HepG2 (cell line): Measurements from ENCODE around the gene LDLR. TPM values are rescaled to one million over a fixed set of nuclear protein-coding genes. Genes with fewer than 3 reads are reported as not detected.

Source experiments
- ARID2 ChIP-seq: sonication (generic); formaldehyde crosslinking; IDR thresholded peaks from 2 replicates; pipeline ENCODE4 v1.8.1; 2022; ENCODE audit warnings: mild to moderate bottlenecking, missing genetic modification reagents, borderline replicate concordance
- KLF9 ChIP-seq: IDR thresholded peaks from 2 replicates; pipeline ENCODE4 v1.6.1; 2016; ENCODE audit warnings: low read depth
- PHF21A ChIP-seq: sonication (generic); formaldehyde crosslinking; IDR thresholded peaks from 2 replicates; pipeline ENCODE4 v1.5.0; 2020; ENCODE audit warnings: mild to moderate bottlenecking, missing genetic modification reagents
- RCOR2 ChIP-seq: IDR thresholded peaks from 2 replicates; pipeline ENCODE4 v1.6.1; 2016; ENCODE audit warnings: missing biosample characterization, missing genetic modification reagents
- RORA ChIP-seq: sonication (generic); formaldehyde crosslinking; IDR thresholded peaks from 2 replicates; pipeline ENCODE4 v1.5.0; 2020; ENCODE audit warnings: mild to moderate bottlenecking, missing genetic modification reagents, moderate library complexity
- SIX1 ChIP-seq: sonication (generic); formaldehyde crosslinking; IDR thresholded peaks from 2 replicates; pipeline ENCODE4 v1.4.0; 2020; ENCODE audit warnings: missing genetic modification reagents, borderline replicate concordance
- ZNF143 ChIP-seq: sonication (generic); formaldehyde crosslinking; IDR thresholded peaks from 2 replicates; pipeline ENCODE4 v1.4.0; 2020; ENCODE audit warnings: missing genetic modification reagents
- ZNF260 ChIP-seq: sonication (generic); formaldehyde crosslinking; IDR thresholded peaks from 2 replicates; pipeline ENCODE4 v1.4.0; 2020; ENCODE audit warnings: missing genetic modification reagents, low read depth, mild to moderate bottlenecking, borderline replicate concordance
- ZNF891 ChIP-seq: sonication (generic); formaldehyde crosslinking; IDR thresholded peaks from 2 replicates; pipeline ENCODE4 v1.5.0; 2020; ENCODE audit warnings: mild to moderate bottlenecking, missing genetic modification reagents
- polyA plus RNA-seq, 8 experiments: library from polyadenylated mRNA; depleted of rRNA in 3 of 8; stranded (reverse) in 7 of 8; unstranded in 1 of 8; fragments of >200 nt; fragmentation: Illumina TruSeq in 4 of 8; extraction: Trizol in 4 of 8; gene quantifications; 2 replicates each; pipeline versions ENCODE4 v1.2.1 to v1.2.3, GENCODE V29; 2011 to 2016; ENCODE audit warnings: low read depth in 4 of 8, missing spikeins in 1 of 8, mixed read lengths in 1 of 8; ENCODE audit not compliant: insufficient read depth in 1 of 8
- total RNA-seq, 5 experiments: library from RNA; depleted of rRNA; stranded (reverse); fragments of >200 nt; fragmentation: Illumina TruSeq; extraction: Trizol; gene quantifications; 2 replicates each; pipeline ENCODE4 v1.2.3, GENCODE V29; 2016; ENCODE audit warnings: low read depth in 1 of 5
- TF ChIP-seq, protein P1 (sequence below): sonication (generic); formaldehyde crosslinking; IDR thresholded peaks from 2 replicates; pipeline ENCODE4 v1.5.1; 2020; ENCODE audit warnings: mild to moderate bottlenecking, missing genetic modification reagents, moderate library complexity
- TF ChIP-seq, protein P2 (sequence below): sonication (generic); formaldehyde crosslinking; IDR thresholded peaks from 2 replicates; pipeline ENCODE4 v1.4.0; 2020; ENCODE audit warnings: missing genetic modification reagents
- TF ChIP-seq, protein P3 (sequence below): sonication (generic); formaldehyde crosslinking; IDR thresholded peaks from 2 replicates; pipeline ENCODE4 v1.4.0; 2020; ENCODE audit warnings: mild to moderate bottlenecking, missing genetic modification reagents
- TF ChIP-seq, protein P4 (sequence below): sonication (generic); formaldehyde crosslinking; IDR thresholded peaks from 2 replicates; pipeline ENCODE4 v1.4.0; 2020; ENCODE audit warnings: missing genetic modification reagents
- TF ChIP-seq, protein P5 (sequence below): sonication (generic); formaldehyde crosslinking; IDR thresholded peaks from 2 replicates; pipeline ENCODE4 v1.4.0; 2020; ENCODE audit warnings: mild to moderate bottlenecking, missing genetic modification reagents, borderline replicate concordance

The LDLR gene
- total and polyA plus RNA-seq, 2 of the 13 experiments (the other 11 are each of a cell fraction or from before 2014, with no cell fraction given): 51.6 to 92.5 TPM

DNA sequence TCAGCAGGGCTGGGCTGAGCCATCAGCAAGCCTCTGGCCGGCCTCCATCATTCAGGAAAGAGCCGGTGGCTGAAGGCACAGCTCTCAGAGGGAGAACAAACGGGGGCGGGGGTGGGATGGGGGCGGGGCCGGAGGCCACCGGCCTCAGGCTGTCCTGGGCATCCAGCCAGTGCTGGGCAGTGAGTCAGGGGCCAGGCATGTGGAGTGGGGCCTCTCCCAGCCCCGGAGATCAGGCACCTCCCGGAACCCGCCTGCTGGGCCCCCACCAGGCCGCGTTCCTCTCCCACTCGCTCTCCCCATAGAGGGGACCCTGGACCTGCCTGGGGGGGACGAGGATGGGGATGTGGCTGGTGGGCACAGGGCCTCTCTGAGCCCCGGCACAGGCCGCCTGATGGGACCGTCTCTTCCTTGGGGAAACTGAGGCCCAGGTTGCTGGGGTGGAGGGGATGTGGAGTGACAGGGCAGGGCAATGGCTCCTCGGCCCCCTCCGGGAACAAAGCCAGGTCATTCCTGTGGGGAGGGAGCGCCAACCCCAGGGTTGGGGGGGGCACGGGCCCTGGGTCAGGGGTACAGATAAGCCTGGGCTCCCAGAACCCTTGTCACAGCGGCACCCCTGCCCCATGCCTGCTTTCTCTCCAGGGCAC is 53.4 kb downstream of the LDLR start (continued):
- TF ChIP-seq, protein P1, sequence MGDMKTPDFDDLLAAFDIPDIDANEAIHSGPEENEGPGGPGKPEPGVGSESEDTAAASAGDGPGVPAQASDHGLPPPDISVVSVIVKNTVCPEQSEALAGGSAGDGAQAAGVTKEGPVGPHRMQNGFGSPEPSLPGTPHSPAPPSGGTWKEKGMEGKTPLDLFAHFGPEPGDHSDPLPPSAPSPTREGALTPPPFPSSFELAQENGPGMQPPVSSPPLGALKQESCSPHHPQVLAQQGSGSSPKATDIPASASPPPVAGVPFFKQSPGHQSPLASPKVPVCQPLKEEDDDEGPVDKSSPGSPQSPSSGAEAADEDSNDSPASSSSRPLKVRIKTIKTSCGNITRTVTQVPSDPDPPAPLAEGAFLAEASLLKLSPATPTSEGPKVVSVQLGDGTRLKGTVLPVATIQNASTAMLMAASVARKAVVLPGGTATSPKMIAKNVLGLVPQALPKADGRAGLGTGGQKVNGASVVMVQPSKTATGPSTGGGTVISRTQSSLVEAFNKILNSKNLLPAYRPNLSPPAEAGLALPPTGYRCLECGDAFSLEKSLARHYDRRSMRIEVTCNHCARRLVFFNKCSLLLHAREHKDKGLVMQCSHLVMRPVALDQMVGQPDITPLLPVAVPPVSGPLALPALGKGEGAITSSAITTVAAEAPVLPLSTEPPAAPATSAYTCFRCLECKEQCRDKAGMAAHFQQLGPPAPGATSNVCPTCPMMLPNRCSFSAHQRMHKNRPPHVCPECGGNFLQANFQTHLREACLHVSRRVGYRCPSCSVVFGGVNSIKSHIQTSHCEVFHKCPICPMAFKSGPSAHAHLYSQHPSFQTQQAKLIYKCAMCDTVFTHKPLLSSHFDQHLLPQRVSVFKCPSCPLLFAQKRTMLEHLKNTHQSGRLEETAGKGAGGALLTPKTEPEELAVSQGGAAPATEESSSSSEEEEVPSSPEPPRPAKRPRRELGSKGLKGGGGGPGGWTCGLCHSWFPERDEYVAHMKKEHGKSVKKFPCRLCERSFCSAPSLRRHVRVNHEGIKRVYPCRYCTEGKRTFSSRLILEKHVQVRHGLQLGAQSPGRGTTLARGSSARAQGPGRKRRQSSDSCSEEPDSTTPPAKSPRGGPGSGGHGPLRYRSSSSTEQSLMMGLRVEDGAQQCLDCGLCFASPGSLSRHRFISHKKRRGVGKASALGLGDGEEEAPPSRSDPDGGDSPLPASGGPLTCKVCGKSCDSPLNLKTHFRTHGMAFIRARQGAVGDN: peak; percentile 65
- TF ChIP-seq ZNF891 (CRISPR knock-in tag) (no peak), KLF9 (no peak), ZNF143 (no peak), RORA (CRISPR knock-in tag) (no peak), RCOR2 (CRISPR knock-in tag) (no peak), SIX1 (CRISPR knock-in tag) (0 out of 2 replicates have a peak, but pooled peaks have one; percentile 4), ZNF260 (CRISPR knock-in tag) (no peak), ARID2 (CRISPR knock-in tag) (no peak), PHF21A (peak; percentile 52; the same call in 1 of the 2 replicates)
- TF ChIP-seq, protein P2, sequence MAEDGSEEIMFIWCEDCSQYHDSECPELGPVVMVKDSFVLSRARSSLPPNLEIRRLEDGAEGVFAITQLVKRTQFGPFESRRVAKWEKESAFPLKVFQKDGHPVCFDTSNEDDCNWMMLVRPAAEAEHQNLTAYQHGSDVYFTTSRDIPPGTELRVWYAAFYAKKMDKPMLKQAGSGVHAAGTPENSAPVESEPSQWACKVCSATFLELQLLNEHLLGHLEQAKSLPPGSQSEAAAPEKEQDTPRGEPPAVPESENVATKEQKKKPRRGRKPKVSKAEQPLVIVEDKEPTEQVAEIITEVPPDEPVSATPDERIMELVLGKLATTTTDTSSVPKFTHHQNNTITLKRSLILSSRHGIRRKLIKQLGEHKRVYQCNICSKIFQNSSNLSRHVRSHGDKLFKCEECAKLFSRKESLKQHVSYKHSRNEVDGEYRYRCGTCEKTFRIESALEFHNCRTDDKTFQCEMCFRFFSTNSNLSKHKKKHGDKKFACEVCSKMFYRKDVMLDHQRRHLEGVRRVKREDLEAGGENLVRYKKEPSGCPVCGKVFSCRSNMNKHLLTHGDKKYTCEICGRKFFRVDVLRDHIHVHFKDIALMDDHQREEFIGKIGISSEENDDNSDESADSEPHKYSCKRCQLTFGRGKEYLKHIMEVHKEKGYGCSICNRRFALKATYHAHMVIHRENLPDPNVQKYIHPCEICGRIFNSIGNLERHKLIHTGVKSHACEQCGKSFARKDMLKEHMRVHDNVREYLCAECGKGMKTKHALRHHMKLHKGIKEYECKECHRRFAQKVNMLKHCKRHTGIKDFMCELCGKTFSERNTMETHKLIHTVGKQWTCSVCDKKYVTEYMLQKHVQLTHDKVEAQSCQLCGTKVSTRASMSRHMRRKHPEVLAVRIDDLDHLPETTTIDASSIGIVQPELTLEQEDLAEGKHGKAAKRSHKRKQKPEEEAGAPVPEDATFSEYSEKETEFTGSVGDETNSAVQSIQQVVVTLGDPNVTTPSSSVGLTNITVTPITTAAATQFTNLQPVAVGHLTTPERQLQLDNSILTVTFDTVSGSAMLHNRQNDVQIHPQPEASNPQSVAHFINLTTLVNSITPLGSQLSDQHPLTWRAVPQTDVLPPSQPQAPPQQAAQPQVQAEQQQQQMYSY: no peak
- TF ChIP-seq, protein P3, sequence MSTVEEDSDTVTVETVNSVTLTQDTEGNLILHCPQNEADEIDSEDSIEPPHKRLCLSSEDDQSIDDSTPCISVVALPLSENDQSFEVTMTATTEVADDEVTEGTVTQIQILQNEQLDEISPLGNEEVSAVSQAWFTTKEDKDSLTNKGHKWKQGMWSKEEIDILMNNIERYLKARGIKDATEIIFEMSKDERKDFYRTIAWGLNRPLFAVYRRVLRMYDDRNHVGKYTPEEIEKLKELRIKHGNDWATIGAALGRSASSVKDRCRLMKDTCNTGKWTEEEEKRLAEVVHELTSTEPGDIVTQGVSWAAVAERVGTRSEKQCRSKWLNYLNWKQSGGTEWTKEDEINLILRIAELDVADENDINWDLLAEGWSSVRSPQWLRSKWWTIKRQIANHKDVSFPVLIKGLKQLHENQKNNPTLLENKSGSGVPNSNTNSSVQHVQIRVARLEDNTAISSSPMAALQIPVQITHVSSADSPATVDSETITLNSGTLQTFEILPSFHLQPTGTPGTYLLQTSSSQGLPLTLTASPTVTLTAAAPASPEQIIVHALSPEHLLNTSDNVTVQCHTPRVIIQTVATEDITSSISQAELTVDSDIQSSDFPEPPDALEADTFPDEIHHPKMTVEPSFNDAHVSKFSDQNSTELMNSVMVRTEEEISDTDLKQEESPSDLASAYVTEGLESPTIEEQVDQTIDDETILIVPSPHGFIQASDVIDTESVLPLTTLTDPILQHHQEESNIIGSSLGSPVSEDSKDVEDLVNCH (CRISPR knock-in tag): no peak
- TF ChIP-seq, protein P4, sequence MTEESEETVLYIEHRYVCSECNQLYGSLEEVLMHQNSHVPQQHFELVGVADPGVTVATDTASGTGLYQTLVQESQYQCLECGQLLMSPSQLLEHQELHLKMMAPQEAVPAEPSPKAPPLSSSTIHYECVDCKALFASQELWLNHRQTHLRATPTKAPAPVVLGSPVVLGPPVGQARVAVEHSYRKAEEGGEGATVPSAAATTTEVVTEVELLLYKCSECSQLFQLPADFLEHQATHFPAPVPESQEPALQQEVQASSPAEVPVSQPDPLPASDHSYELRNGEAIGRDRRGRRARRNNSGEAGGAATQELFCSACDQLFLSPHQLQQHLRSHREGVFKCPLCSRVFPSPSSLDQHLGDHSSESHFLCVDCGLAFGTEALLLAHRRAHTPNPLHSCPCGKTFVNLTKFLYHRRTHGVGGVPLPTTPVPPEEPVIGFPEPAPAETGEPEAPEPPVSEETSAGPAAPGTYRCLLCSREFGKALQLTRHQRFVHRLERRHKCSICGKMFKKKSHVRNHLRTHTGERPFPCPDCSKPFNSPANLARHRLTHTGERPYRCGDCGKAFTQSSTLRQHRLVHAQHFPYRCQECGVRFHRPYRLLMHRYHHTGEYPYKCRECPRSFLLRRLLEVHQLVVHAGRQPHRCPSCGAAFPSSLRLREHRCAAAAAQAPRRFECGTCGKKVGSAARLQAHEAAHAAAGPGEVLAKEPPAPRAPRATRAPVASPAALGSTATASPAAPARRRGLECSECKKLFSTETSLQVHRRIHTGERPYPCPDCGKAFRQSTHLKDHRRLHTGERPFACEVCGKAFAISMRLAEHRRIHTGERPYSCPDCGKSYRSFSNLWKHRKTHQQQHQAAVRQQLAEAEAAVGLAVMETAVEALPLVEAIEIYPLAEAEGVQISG (CRISPR knock-in tag): no peak; the same call in 1 of the 2 replicates
- TF ChIP-seq, protein P5, sequence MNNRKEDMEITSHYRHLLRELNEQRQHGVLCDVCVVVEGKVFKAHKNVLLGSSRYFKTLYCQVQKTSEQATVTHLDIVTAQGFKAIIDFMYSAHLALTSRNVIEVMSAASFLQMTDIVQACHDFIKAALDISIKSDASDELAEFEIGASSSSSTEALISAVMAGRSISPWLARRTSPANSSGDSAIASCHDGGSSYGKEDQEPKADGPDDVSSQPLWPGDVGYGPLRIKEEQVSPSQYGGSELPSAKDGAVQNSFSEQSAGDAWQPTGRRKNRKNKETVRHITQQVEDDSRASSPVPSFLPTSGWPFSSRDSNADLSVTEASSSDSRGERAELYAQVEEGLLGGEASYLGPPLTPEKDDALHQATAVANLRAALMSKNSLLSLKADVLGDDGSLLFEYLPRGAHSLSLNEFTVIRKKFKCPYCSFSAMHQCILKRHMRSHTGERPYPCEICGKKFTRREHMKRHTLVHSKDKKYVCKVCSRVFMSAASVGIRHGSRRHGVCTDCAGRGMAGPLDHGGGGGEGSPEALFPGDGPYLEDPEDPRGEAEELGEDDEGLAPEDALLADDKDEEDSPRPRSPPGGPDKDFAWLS (CRISPR knock-in tag): no peak
